Activated T-cell treated with anti-CD3 and anti-CD28 coated beads for 4 hours (primary cell): ENCODE measurements around the gene TUBA3D.
"Not testable (repeated sequence)": the region's sequence is repeated elsewhere in the genome, so short reads cannot be mapped to it uniquely, and the experiment has no call there.

Experiments used
- DNase-seq: peaks from one replicate; pipeline ENCODE4 v3.0.0-alpha.2; 2020

Gene TUBA3D

GRCh38 chr2:131516011-131516410, 40.1 kb downstream of the TUBA3D start:
- no peak for DNase-seq

- not testable (repeated sequence) for DNase-seq
These were observed 40.7 kb downstream of the TUBA3D start for GRCh38 chr2:131516621-131517020.

- DNase-seq = no peak
These were observed 41.4 kb downstream of the TUBA3D start for GRCh38 chr2:131517106-131517831.

GRCh38 chr2:131517856-131518255, 41.9 kb downstream of the TUBA3D start:
- not testable (repeated sequence) for DNase-seq

- DNase-seq = not testable (repeated sequence)
These were observed 42.6 kb downstream of the TUBA3D start for GRCh38 chr2:131518531-131518930.

GRCh38 chr2:131519466-131519865, 43.5 kb downstream of the TUBA3D start:
- no peak for DNase-seq

GRCh38 chr2:131519871-131520470, 44.1 kb downstream of the TUBA3D start:
- DNase-seq = not testable (repeated sequence)

- DNase-seq = no peak
These were observed 44.6 kb downstream of the TUBA3D start for GRCh38 chr2:131520526-131520925.

GRCh38 chr2:131521524-131521923, 45.6 kb downstream of the TUBA3D start:
- DNase-seq = not testable (repeated sequence)

- DNase-seq = no peak
These were observed 46.3 kb downstream of the TUBA3D start for GRCh38 chr2:131521961-131522781.

- not testable (repeated sequence) for DNase-seq
These were observed 49.3 kb downstream of the TUBA3D start for GRCh38 chr2:131525256-131525655.

GRCh38 chr2:131527131-131528001, 51.4 kb downstream of the TUBA3D start, which contains the start of gene CCDC74A:
Gene CCDC74A, plus strand, starts transcription at chr2:131527888. Its CDS starts 83 bp downstream, at chr2:131527971.
- DNase-seq = peak; percentile 67

- not testable (repeated sequence) for DNase-seq
These were observed 53.3 kb downstream of the TUBA3D start for GRCh38 chr2:131528981-131529863.

- DNase-seq = not testable (repeated sequence)
These were observed 54.0 kb downstream of the TUBA3D start for GRCh38 chr2:131529864-131530445.

GRCh38 chr2:131530626-131531344, 54.9 kb downstream of the TUBA3D start:
- DNase-seq = not testable (repeated sequence)

- DNase-seq = not testable (repeated sequence)
These were observed 55.7 kb downstream of the TUBA3D start for GRCh38 chr2:131531547-131532185.
